ENCODE data around the gene TMEM263. TPM values are rescaled to one million over a fixed set of nuclear protein-coding genes. Genes with fewer than 3 reads are reported as not detected.

The TMEM263 gene
- total RNA-seq, 1 donor from 2014 or later, result 160 TPM

GRCh38 chr12:106915635-106916026, 40.1 kb upstream of the TMEM263 start:
- Mint-ChIP-seq H3K36me3 (ENCODE audit: low read depth, unreplicated experiment) (no peaks in the 10 kb centered on the region), H3K27ac (ENCODE audit: unreplicated experiment) (no peak overlapping the region), H3K27me3 (ENCODE audit: low read depth, unreplicated experiment) (peaks cover 3% of the 10 kb centered on the region), H3K9me3 (ENCODE audit: unreplicated experiment) (no peaks in the 10 kb centered on the region), H3K4me3 (ENCODE audit: unreplicated experiment) (no peak overlapping the region), H3K4me1 (ENCODE audit: low read depth, unreplicated experiment) (no peaks in the 10 kb centered on the region)
- H3K27me3 ChIP-seq (ENCODE audit: insufficient read depth, low read length), result peaks cover 3% of the 10 kb centered on the region
- no peak overlapping the region for H2AFZ ChIP-seq (ENCODE audit: low read depth, low read length)
- TF ChIP-seq, protein P1, sequence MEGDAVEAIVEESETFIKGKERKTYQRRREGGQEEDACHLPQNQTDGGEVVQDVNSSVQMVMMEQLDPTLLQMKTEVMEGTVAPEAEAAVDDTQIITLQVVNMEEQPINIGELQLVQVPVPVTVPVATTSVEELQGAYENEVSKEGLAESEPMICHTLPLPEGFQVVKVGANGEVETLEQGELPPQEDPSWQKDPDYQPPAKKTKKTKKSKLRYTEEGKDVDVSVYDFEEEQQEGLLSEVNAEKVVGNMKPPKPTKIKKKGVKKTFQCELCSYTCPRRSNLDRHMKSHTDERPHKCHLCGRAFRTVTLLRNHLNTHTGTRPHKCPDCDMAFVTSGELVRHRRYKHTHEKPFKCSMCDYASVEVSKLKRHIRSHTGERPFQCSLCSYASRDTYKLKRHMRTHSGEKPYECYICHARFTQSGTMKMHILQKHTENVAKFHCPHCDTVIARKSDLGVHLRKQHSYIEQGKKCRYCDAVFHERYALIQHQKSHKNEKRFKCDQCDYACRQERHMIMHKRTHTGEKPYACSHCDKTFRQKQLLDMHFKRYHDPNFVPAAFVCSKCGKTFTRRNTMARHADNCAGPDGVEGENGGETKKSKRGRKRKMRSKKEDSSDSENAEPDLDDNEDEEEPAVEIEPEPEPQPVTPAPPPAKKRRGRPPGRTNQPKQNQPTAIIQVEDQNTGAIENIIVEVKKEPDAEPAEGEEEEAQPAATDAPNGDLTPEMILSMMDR (IDR thresholded peaks at IDR 0.05; ENCODE audit: insufficient read depth, low read depth, low read length), result no peak
- no peak for TF ChIP-seq EZH2 (IDR thresholded peaks at IDR 0.05; ENCODE audit: insufficient read depth, low read length)
- no peak overlapping the region for H3K4me2 ChIP-seq (ENCODE audit: low read length)
- DNase-seq (ENCODE audit: low read depth) (no peak), FAIRE-seq (no peak)
- no peak overlapping the region for H3K27ac ChIP-seq (ENCODE audit: low read depth, low read length)
- H3K4me1 ChIP-seq (ENCODE audit: insufficient read depth, low read length), result no peaks in the 10 kb centered on the region
- H3K36me3 ChIP-seq (ENCODE audit: insufficient read depth, low read length), result no peaks in the 10 kb centered on the region
- no peaks in the 10 kb centered on the region for H3K9me3 ChIP-seq (ENCODE audit: insufficient read depth, low read depth, low read length)
- H3K79me2 ChIP-seq (ENCODE audit: insufficient read depth, low read length), result no peaks in the 10 kb centered on the region
- no peak overlapping the region for H3K9ac ChIP-seq (ENCODE audit: low read length)
- H3K4me3 ChIP-seq (ENCODE audit: insufficient read depth, low read depth, low read length), result no peak overlapping the region
- H4K20me1 ChIP-seq (ENCODE audit: insufficient read depth, low read length), result no peaks in the 10 kb centered on the region

DNA sequence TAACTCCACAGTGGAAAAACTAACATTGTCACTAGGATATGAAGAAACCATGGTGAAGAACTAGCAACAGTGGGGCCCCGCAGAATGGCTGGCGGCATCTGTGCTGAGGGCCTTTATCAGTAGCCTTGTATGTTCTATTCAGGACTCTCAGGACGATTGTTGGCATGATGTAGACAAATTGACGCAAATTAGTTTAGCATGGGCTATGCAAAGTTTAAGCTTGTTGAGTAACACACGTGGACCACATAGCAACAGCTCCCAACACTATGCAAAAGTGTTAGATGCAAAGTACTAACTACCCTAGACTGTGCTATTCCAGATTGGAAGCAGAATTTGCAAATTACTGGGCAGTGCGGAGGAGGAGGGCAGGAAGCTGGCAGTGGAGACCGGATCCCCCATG, 38.2 kb upstream of the TMEM263 start:
- Histone ChIP-seq H3K27ac (ENCODE audit: low read depth, low read length) (no peak overlapping the region), H3K36me3 (ENCODE audit: insufficient read depth, low read length) (no peaks in the 10 kb centered on the region), H2AFZ (ENCODE audit: low read depth, low read length) (no peak overlapping the region), H3K4me1 (ENCODE audit: insufficient read depth, low read length) (no peaks in the 10 kb centered on the region), H4K20me1 (ENCODE audit: insufficient read depth, low read length) (no peaks in the 10 kb centered on the region), H3K9ac (ENCODE audit: low read length) (no peak overlapping the region), H3K79me2 (ENCODE audit: insufficient read depth, low read length) (no peaks in the 10 kb centered on the region), H3K4me3 (ENCODE audit: insufficient read depth, low read depth, low read length) (no peak overlapping the region), H3K9me3 (ENCODE audit: insufficient read depth, low read depth, low read length) (no peaks in the 10 kb centered on the region), H3K4me2 (ENCODE audit: low read length) (no peak overlapping the region), H3K27me3 (ENCODE audit: insufficient read depth, low read length) (peaks cover 3% of the 10 kb centered on the region)
- Mint-ChIP-seq H3K4me3 (ENCODE audit: unreplicated experiment) (no peak overlapping the region), H3K27ac (ENCODE audit: unreplicated experiment) (no peak overlapping the region), H3K4me1 (ENCODE audit: low read depth, unreplicated experiment) (no peaks in the 10 kb centered on the region), H3K9me3 (ENCODE audit: unreplicated experiment) (no peaks in the 10 kb centered on the region), H3K36me3 (ENCODE audit: low read depth, unreplicated experiment) (no peaks in the 10 kb centered on the region), H3K27me3 (ENCODE audit: low read depth, unreplicated experiment) (peaks cover 3% of the 10 kb centered on the region)
- DNase-seq (ENCODE audit: low read depth), result no peak
- FAIRE-seq, result no peak
- TF ChIP-seq, protein P1 (IDR thresholded peaks at IDR 0.05; ENCODE audit: insufficient read depth, low read depth, low read length), result no peak
- no peak for TF ChIP-seq EZH2 (IDR thresholded peaks at IDR 0.05; ENCODE audit: insufficient read depth, low read length)

GRCh38 chr12:106918746-106919145, 37.0 kb upstream of the TMEM263 start:
- no peak for TF ChIP-seq EZH2 (IDR thresholded peaks at IDR 0.05; ENCODE audit: insufficient read depth, low read length)
- TF ChIP-seq, protein P1 (IDR thresholded peaks at IDR 0.05; ENCODE audit: insufficient read depth, low read depth, low read length), result peak; percentile 54
- no peak overlapping the region for H3K4me3 Mint-ChIP-seq (ENCODE audit: unreplicated experiment)
- H3K4me1 Mint-ChIP-seq (ENCODE audit: low read depth, unreplicated experiment), result no peaks in the 10 kb centered on the region
- Histone ChIP-seq H3K4me2 (ENCODE audit: low read length) (no peak overlapping the region), H4K20me1 (ENCODE audit: insufficient read depth, low read length) (no peaks in the 10 kb centered on the region), H3K4me3 (ENCODE audit: insufficient read depth, low read depth, low read length) (no peak overlapping the region), H3K79me2 (ENCODE audit: insufficient read depth, low read length) (no peaks in the 10 kb centered on the region), H3K4me1 (ENCODE audit: insufficient read depth, low read length) (no peaks in the 10 kb centered on the region), H3K27me3 (ENCODE audit: insufficient read depth, low read length) (peaks cover 6% of the 10 kb centered on the region), H3K9ac (ENCODE audit: low read length) (no peak overlapping the region), H3K36me3 (ENCODE audit: insufficient read depth, low read length) (no peaks in the 10 kb centered on the region), H3K27ac (ENCODE audit: low read depth, low read length) (no peak overlapping the region), H3K9me3 (ENCODE audit: insufficient read depth, low read depth, low read length) (no peaks in the 10 kb centered on the region), H2AFZ (ENCODE audit: low read depth, low read length) (no peak overlapping the region)
- FAIRE-seq (no peak), DNase-seq (ENCODE audit: low read depth) (no peak)
- H3K27me3 Mint-ChIP-seq (ENCODE audit: low read depth, unreplicated experiment), result peaks cover 3% of the 10 kb centered on the region
- peaks cover 4% of the 10 kb centered on the region for H3K9me3 Mint-ChIP-seq (ENCODE audit: unreplicated experiment)
- H3K36me3 Mint-ChIP-seq (ENCODE audit: low read depth, unreplicated experiment), result no peaks in the 10 kb centered on the region
- H3K27ac Mint-ChIP-seq (ENCODE audit: unreplicated experiment), result no peak overlapping the region
